Calu3 (cell line): ENCODE results near the gene PNKD. TPM values are rescaled to one million over a fixed set of nuclear protein-coding genes. Genes with fewer than 3 reads are reported as not detected.
A peak's percentile ranks its signal among the peaks of the same experiment; 100 is the strongest.

Source experiments
- BruUV-seq: library from RNA; stranded (reverse); fragments of 400-500 nt; replicated peaks from 2 replicates; lab custom pipeline; 2021; lab: Mats Ljungman, UMichigan
- CTCF ChIA-PET: fragments of 300-600 bp; sonication (Branson Sonifier 250); formaldehyde crosslinking; loops from one replicate; lab custom pipeline; 2022; ENCODE audit warnings: antibody characterized with exemption; lab: Charles Lee
- DNase-seq: peaks from one replicate; pipeline ENCODE4 v3.0.0; 2022
- H3K27ac Mint-ChIP-seq: one replicate; pipeline ENCODE4 v1.8.0; 2022; ENCODE audit warnings: mixed read lengths; ENCODE audit not compliant: unreplicated experiment
- H3K27me3 Mint-ChIP-seq: one replicate; pipeline ENCODE4 v1.8.0; 2022; ENCODE audit warnings: mixed read lengths; ENCODE audit not compliant: unreplicated experiment
- H3K36me3 Mint-ChIP-seq: one replicate; pipeline ENCODE4 v1.8.0; 2022; ENCODE audit warnings: mild to moderate bottlenecking, moderate library complexity, mixed read lengths; ENCODE audit not compliant: insufficient read depth, unreplicated experiment
- H3K4me1 Mint-ChIP-seq: one replicate; pipeline ENCODE4 v1.8.0; 2022; ENCODE audit warnings: mild to moderate bottlenecking, low read depth, mixed read lengths; ENCODE audit not compliant: unreplicated experiment
- H3K4me3 Mint-ChIP-seq: one replicate; pipeline ENCODE4 v1.8.0; 2022; ENCODE audit warnings: mild to moderate bottlenecking, low read depth, moderate library complexity, mixed read lengths; ENCODE audit not compliant: unreplicated experiment
- H3K9me3 Mint-ChIP-seq: one replicate; pipeline ENCODE4 v1.8.0; 2022; ENCODE audit warnings: low read depth, mixed read lengths; ENCODE audit not compliant: unreplicated experiment
- intact Hi-C: fragments of 100-400 bp; cut with micrococcal nuclease; formaldehyde crosslinking; loops from one replicate; pipeline ENCODE4 v1.10.0; 2022; ENCODE audit not compliant: unreplicated experiment
- total RNA-seq: library from RNA; stranded (reverse); gene quantifications from 2 replicates; pipeline ENCODE4 v1.2.3, GENCODE V29; 2022
- TF ChIP-seq, protein P1 (sequence below): fragments of 200-600 bp; IDR thresholded peaks from one replicate; pipeline ENCODE4 v1.8.0; 2022; ENCODE audit warnings: antibody characterized with exemption; ENCODE audit not compliant: unreplicated experiment

The PNKD gene
- total RNA-seq, 1 experiment from 2014 or later: 46.8 TPM

DNA sequence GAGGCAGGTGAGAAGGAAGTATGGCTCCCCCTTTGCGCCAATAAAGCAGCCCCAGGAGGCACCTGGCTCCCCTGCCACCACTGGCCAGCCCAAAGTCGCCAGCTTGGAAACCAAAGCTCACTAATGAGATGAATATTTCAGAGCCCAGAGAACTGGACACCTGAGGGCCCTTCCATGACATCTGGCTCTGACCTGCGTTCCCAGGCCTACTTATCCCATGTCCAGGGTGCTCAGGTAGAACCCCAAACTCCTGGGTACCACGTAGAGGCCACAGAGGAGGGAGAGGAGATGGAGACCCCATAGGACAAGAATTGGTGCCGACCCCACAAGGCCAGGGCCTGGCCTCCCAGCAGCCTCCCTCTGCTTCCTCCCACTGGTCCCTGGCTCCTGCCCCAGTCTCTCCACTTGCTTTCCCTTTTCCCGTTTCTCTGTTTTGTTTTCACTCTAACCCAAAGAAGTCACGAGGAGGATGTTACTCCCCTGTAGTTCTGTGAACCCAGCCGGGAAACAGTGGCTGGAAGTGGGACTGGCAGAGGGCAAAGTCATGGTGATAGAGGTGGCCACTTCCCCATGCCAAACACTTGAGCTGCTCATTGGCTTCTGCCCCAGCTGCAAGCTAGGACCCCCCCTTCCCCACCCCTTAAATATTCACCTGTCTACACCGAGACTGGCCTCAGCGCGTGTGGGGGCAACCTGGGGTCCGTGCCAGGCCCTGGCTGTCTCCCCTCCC, 21.2 kb downstream of the PNKD start:
- peak overlapping the region; percentile 74 for H3K27ac Mint-ChIP-seq
- intact Hi-C loops: loop anchor here (2.0 kb wide), 1 partner anchor 19 kb away; no protein-coding TSS in a partner anchor
- TF ChIP-seq, protein P1, sequence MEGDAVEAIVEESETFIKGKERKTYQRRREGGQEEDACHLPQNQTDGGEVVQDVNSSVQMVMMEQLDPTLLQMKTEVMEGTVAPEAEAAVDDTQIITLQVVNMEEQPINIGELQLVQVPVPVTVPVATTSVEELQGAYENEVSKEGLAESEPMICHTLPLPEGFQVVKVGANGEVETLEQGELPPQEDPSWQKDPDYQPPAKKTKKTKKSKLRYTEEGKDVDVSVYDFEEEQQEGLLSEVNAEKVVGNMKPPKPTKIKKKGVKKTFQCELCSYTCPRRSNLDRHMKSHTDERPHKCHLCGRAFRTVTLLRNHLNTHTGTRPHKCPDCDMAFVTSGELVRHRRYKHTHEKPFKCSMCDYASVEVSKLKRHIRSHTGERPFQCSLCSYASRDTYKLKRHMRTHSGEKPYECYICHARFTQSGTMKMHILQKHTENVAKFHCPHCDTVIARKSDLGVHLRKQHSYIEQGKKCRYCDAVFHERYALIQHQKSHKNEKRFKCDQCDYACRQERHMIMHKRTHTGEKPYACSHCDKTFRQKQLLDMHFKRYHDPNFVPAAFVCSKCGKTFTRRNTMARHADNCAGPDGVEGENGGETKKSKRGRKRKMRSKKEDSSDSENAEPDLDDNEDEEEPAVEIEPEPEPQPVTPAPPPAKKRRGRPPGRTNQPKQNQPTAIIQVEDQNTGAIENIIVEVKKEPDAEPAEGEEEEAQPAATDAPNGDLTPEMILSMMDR: no peak
- no peaks in the 10 kb centered on the region for H3K27me3 Mint-ChIP-seq
- BruUV-seq: no TSS peak
- DNase-seq: no peak
- peaks cover 77% of the 10 kb centered on the region for H3K36me3 Mint-ChIP-seq
- peak overlapping the region; percentile 71 for H3K4me3 Mint-ChIP-seq
- CTCF ChIA-PET: interaction anchor here (1.1 to 2.0 kb wide), 7 partner anchors 9 to 105 kb away, joined by 3 to 15 read pairs (median 7); partner anchors contain the start of genes AAMP and PNKD
- peaks cover 81% of the 10 kb centered on the region for H3K4me1 Mint-ChIP-seq
- H3K9me3 Mint-ChIP-seq: no peaks in the 10 kb centered on the region

DNA sequence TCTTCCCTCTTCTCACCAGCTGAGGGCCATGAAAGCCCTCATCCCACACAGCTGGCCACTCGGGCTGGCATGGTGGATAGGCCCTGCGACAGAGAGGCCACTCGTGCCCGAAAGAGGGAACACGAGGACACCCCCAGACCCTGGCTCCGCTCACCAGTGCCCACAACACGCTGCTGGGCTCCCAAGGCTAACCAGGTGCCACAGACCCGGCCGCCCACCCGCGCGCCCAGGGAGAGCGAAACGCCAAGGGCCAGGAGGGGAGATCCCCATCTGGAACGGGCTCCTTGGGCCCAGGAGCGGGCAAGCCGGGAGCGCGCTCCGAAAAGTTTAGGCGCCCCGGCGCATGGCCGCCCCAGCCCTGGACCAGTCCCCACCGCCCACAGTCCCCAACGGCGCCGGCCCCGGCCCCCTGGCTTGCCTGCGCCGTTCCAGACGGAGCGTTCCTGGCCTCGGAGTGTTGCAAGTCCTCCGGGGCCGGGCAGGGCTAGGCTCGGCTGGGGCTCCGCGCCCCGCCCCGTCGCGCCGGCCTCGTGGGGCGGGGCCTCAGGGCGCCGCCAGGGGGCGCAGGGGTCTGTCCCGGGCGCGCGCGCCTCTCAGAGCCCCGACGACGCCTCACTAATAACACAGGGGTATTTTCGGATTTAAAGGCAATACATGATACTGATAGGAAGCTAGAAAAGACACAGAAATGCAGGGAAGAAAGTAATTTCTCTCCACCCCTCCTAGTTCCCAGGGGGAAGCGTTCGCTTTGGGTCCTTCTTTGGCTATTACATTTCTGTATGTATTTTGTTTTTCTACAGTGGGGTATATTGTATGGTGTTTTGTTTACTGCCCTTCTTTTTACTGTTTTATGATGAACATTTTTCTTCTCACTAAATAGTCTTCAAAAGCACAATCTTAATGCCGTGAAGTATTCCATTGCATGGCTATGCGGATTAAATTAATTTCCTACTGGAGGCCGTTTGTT, 22.0 kb downstream of the PNKD start, which contains the start of gene TMBIM1:
TMBIM1 (minus strand) TSS at position 456 of the 967 bp plus-strand sequence. CDS start 10,362 bp downstream, outside the sequence.
- Mint-ChIP-seq H3K4me1 (peaks cover 81% of the 10 kb centered on the region), H3K9me3 (no peaks in the 10 kb centered on the region), H3K27ac (peak within 1 kb of the TSS; percentile 78), H3K36me3 (peaks cover 72% of the 10 kb centered on the region), H3K4me3 (peak within 1 kb of the TSS; percentile 71), H3K27me3 (no peaks in the 10 kb centered on the region)
- peak; percentile 90 for DNase-seq
- TF ChIP-seq, protein P1: peak; percentile 91
- TSS peak; percentile 76 for BruUV-seq
- CTCF ChIA-PET: interaction anchor here (0.6 to 2.1 kb wide), 8 partner anchors 8 to 104 kb away, joined by 3 to 15 read pairs (median 6); partner anchors contain the start of genes AAMP and PNKD
- intact Hi-C loops: no loop called here

DNA sequence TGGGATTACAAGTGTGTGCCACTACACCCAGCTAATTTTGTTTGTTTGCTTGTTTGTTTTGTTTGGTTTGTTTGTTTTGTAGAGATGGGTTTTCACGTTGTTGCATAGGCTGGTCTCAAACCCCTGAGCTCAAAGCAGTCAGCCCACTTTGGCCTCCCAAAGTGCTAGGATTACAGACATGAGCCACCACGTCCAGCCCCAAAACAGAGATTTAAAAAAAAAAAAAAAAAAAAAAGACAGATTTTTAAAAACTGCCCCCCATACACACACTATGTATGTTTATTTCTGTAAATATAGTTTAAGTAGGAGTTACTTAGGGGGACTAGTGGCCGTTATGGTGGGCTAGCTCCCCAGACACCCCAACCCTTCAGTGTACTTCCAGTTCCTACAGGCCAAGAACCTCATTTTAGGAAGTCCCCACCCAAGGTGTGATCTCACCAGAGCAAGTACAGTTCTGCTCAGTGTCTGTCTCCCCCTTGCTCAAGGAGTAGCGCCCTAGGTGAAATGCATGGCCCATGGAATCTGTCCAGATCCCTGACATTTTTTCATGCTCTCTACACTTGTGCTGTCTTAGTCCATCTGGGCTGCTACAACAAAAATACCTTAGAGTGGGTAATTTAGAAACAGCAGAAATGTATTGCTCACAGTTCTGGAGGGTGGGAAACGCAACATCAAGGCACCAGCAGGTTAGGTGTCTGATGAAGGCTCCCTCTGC, 23.6 kb downstream of the PNKD start:
- H3K4me1 Mint-ChIP-seq: peaks cover 80% of the 10 kb centered on the region
- no TSS peak for BruUV-seq
- peak overlapping the region; percentile 98 for H3K27ac Mint-ChIP-seq
- DNase-seq: no peak
- no peaks in the 10 kb centered on the region for H3K27me3 Mint-ChIP-seq
- H3K36me3 Mint-ChIP-seq: peaks cover 64% of the 10 kb centered on the region
- intact Hi-C loops: no loop called here
- H3K9me3 Mint-ChIP-seq: no peaks in the 10 kb centered on the region
- TF ChIP-seq, protein P1: no peak
- H3K4me3 Mint-ChIP-seq: peak overlapping the region; percentile 57
- CTCF ChIA-PET: interaction anchor here (0.9 to 2.1 kb wide), 8 partner anchors 10 to 103 kb away, joined by 3 to 8 read pairs (median 5); partner anchors contain the start of genes AAMP and PNKD
